NCI-H510A treated with DMSO at 0.1 percent for 48 hours (cell line): ENCODE data around the gene RHOU.
"Not testable (repeated sequence)": the region's sequence is repeated elsewhere in the genome, so short reads cannot be mapped to it uniquely, and the experiment has no call there.

Experiments
- DNase-seq: peaks from one replicate; lab custom pipeline; 2025; lab: John Stamatoyannopoulos, UW

Gene RHOU

GRCh38 chr1:228758447-228758846, 23.2 kb downstream of the RHOU start:
- no peak for DNase-seq

- DNase-seq, result no peak
Observed at GRCh38 chr1:228760979-228761378, 25.7 kb downstream of the RHOU start.

DNA sequence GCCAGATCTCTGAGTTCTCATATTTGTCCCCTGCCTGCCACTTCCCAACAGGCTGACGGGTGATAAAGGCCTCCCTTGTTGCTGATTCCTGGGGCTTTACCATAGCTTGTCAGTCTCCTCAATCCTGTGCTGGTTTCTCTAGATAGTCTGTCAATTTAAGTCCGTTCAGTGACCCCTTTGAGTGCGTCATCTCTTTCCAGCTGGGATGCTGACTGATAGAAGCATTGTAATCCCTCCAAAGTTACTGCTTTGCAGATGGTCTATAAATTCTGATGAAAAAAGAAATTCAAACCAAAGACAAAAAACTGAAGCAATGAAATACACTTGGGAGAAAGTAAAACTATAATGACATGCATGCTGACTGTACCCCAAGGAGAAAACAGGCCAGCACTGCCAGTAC, 28.3 kb downstream of the RHOU start:
- no peak for DNase-seq

DNA sequence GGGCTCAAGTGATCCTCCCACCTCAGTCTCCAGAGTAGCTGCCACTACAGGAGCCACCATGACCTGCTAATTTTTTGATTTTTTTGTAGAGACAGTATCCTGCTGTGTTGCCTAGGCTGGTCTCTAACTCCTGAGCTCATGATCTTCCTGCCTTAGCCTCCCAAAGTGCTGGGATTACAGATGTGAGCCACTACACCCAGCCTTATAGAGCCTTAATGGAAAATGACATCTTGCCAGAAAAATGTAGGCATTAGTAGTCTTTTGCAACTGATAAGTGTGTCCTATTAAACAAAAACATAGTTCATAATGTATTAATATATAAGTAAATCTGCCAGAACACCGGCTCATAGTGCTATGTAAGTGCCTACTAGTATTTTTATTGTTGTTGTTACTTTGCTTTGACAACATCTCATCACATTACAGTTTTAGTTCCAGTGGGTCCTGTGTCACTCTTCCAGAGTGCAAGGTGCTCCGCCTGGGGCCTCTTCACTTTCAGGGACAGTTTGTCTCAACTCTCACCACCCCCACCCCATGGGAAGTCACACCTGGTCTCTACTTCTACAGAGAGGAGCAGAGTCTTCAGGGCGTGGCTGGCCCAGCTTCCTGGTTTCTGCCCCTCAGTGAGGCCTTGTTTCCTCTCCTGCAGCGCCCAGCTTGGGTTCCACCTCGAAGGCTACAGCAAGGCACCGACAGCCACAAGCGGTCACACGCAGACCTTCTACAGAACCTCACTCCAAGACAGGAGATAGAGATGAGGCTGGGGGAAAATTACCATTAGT, 30.1 kb downstream of the RHOU start:
- no peak for DNase-seq

GRCh38 chr1:228766788-228767187, 31.5 kb downstream of the RHOU start:
- no peak for DNase-seq

- no peak for DNase-seq
Observed at GRCh38 chr1:228767636-228768354, 32.5 kb downstream of the RHOU start.

- no peak for DNase-seq
Observed at GRCh38 chr1:228768355-228769000, 33.2 kb downstream of the RHOU start.

GRCh38 chr1:228770779-228771223, 35.5 kb downstream of the RHOU start:
- DNase-seq, result peak; percentile 8

DNA sequence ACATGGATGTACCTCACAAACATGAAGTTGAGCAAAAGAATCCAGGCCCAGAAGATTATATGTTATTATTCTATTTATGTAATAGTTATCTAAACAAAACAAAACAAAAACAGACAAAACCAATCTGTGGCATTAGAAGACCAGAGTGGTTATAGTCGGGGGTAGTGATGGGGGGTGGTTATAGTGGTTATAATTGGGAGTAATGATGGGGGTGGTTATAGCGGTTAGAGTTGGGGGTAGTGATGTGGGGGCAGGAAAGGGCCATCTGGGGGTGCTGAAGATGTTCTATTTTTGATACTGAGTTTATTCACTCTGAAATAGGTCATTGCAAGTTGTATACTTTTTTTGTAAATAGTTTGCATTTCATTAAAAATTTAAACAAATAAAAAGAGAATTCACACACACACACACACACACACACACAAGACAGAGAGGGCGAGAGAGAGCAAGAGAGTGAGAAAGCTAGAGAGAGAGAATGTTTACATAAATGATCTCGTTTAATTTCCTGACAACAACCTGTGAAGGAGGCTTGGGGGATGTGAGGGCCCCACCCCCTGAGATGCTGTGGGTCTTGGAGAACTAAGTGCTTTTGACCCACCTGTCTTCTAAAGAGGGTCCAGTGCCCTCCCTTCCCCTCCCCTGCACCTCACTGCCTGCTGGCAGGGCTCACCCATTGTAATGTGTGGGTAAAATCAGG, 37.4 kb downstream of the RHOU start:
- no peak for DNase-seq

DNA sequence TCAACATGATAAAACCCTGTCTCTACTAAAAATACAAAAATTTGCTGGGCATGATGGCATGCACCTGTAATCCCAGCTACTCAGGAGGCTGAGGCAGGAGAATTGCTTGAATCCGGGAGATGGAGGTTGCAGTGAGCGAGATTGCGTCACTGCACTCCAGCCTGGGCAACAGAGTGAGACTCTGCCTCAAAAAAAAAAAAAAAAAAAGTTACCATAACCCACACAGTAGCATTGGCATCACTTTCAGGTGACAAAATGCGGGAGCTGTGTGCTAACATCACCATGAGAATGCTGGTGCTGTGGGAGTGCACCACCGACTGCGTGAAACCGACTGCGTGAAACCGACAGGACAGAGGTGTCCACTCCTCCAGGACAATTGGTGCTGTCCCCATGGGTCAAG, 40.7 kb downstream of the RHOU start:
- DNase-seq, result not testable (repeated sequence)

DNA sequence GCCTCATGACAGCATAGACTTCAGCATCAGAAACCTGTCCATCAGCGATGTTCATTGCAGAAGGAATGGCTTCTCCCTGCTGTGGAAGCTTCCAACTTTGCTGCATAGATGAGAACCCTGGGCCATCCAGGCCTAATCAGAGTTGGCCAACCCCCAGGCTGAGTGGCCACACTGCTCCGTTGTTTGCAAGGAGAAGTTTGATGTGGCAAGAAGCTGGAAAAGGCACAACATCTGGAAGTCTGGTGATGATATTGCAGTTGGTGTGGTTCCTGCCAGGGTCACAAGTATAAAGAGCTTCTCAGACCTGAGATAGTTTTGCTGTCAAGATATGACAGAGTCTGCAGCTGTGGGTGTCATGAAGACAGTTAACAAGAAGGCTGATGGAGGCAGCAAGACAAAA, 41.2 kb downstream of the RHOU start:
- DNase-seq, result no peak

DNA sequence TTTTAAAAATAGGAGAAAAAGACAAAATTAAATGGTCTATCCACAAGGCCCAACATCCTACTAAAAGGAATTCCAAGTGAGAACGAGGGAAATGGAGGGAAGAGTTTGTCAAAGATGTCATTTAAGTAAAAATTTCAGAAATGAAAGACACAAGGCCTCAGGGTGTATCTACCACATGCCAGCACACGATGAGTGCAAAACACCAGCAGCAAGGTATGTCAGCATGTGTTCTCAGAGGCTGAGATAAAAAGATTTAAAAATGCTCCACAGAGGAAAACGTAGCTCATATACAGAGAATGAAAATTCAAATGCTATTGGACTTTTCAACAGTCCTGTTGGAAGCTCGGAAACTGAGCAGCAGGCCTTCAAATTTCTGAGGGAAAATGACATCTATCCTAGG, 42.0 kb downstream of the RHOU start:
- no peak for DNase-seq

GRCh38 chr1:228778026-228778425, 42.7 kb downstream of the RHOU start:
- no peak for DNase-seq

DNA sequence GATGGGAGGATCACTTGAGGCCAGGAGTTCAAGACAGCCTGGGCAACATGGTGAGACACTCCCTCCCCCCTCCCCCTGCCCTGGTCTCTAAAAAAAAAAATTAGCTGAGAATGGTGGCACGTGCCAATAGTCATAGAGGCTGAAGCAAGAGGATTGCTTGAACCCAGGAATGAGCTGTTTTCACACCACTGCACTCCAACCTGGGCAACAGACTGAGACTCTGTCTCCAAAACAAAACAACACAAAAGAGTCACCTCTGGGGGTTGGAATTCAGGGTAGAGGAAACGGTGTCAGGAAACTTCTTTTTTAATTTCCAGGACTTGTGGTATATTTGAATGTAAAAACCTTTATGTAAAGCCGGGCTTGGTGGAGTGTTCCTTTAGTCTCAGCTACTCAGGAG, 43.2 kb downstream of the RHOU start:
- no peak for DNase-seq

DNA sequence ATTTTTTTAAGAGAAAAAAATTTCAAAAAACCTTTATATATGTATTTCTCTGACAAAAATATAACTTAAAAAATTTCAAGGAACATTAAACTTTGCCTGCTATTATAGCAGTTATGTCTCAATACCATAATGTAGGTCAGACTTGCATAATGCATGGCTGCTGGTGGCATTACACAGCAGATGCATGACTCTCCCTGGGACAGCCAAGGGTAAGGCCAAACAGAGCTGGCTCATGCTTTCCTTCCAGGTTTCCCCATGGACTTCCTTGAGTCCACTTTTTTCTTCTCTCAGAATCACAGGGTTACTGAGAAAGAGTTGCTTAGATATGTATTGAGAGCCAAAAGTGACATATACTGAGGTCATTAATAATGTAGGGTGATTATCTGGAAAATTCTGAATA, 43.7 kb downstream of the RHOU start:
- DNase-seq, result no peak

- peak; percentile 88 for DNase-seq
Observed at GRCh38 chr1:228781161-228781808, 46.0 kb downstream of the RHOU start.

- no peak for DNase-seq
Observed at GRCh38 chr1:228781809-228782661, 46.8 kb downstream of the RHOU start.

DNA sequence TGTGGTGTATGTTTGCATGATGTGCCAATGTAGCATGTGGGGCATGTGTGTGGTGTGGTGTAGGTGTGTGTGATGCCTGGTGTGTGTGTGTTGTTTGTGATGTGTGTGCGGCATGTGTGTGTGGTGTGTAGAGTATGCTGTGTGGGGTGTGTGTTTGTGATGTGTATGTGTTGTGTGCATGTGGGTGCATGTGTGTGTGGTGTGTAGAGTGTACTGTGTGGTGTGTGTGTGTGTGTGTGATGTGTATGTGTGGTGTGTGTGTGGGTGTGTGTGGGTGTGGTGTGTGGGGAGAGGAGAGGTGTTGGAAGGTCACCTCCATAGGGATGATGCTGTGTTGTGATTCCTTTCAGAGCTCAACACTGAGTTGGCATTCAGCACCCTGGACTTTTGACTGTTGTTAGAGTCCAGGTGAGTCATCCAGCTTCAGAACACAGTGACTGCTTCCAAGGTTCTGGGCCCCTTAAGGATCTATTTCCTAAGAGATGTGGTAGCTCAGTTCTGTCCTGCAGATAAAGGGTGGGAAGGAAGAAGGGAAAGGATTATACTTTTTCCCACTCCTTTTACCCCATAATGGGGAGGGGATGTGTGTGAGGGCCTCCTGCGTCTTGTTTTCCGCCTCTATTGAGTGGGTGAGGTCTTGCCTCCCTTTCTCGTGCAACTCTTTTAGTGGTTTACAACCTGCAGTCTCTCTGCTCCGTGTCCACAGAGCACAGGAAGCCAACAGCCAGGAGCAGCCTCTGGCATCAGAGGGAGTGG, 47.6 kb downstream of the RHOU start:
- DNase-seq, result no peak

DNA sequence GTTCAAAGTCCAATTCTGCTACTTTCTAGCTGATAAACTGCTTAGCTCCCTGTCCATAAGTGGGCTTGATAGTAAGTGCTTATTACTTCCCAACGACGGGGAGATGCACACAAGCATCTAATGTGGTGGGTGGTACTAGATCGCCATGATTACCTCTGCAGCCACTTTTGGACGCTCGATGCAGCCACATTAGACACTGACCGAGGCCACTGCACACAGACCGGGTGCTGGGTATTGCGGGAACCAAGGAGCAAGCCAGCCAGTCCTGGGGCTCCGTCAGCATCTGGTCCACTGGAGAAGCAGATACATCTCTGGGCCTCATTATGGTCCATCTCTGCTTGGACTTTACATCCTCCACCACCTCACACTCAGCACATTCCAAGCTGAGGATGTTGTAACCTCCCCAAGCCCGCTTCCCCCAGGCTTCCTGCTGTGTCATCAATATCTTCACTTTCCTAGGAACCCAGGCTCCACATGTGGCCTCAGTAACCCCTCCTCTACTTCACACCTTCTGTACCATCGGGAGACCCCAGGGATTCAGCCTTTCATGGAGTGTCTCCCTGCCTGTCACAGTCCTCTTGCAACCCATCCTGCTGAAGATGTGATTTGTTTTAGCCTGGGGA, 48.2 kb downstream of the RHOU start:
- DNase-seq, result no peak

GRCh38 chr1:228784181-228784580, 48.9 kb downstream of the RHOU start:
- DNase-seq, result no peak
